Ovary (tissue), 3 donors: Measurements from ENCODE around the gene BCL11B.

Experiments used
- CTCF ChIP-seq, 3 donors: fragments of 450-650 bp in 2 of 3; fragments of 200-600 bp in 1 of 3; IDR thresholded peaks; one replicate each; pipeline versions ENCODE4 v1.5.1 to v1.8.0; 2016 to 2022; ENCODE audit warnings: antibody characterized with exemption in 3 of 3, mild to moderate bottlenecking in 1 of 3
- EP300 ChIP-seq: sonication (generic); formaldehyde crosslinking; IDR thresholded peaks from one replicate; pipeline ENCODE4 v1.6.1; 2017; ENCODE audit warnings: antibody characterized with exemption
- POLR2A ChIP-seq: fragments of 450-650 bp; IDR thresholded peaks from one replicate; pipeline ENCODE4 v1.6.1; 2017; ENCODE audit warnings: antibody characterized with exemption, mild to moderate bottlenecking, moderate library complexity
- donor health status: DM: no; HTN: no; CAD: no.

GRCh38 chr14:99211410-99211809, 60.6 kb downstream of the BCL11B start:
- TF ChIP-seq CTCF (IDR thresholded peaks at IDR 0.05): no peak
- TF ChIP-seq POLR2A: no peak
- no peak for TF ChIP-seq EP300
